ENCODE data around the gene PCSK1N.

GRCh38 chrX:48835524-48836329, at the start of gene PCSK1N:
- TF ChIP-seq CTCF (IDR thresholded peaks at IDR 0.05; ENCODE audit: insufficient read depth, low read length, poor library complexity, severe bottlenecking) (no peak), EZH2phosphoT487 (conservative IDR thresholded peaks at IDR 0.05; ENCODE audit: low read length) (no peak)

Measured in SU-DHL-6 (cell line).